Hepatocyte (in vitro differentiated cells): ENCODE measurements around the gene CHAMP1.

Experiments used
- EZH2 ChIP-seq: fragments of 200-600 bp; sonication (generic); IDR thresholded peaks from 2 replicates; pipeline ENCODE4 v1.6.1; 2016; ENCODE audit warnings: antibody characterized with exemption, mild to moderate bottlenecking, borderline replicate concordance
- EZH2phosphoT487 ChIP-seq: fragments of 200-600 bp; sonication (generic); IDR thresholded peaks from one replicate; pipeline ENCODE4 v1.6.1; 2018; ENCODE audit warnings: antibody characterized with exemption, mild to moderate bottlenecking, low read depth, moderate library complexity; ENCODE audit not compliant: unreplicated experiment, severe bottlenecking
- TF ChIP-seq, protein P1 (sequence below): fragments of 200-600 bp; sonication (generic); IDR thresholded peaks from 2 replicates; pipeline ENCODE4 v1.5.1; 2016; ENCODE audit warnings: antibody characterized with exemption, mild to moderate bottlenecking; ENCODE audit not compliant: poor library complexity

DNA sequence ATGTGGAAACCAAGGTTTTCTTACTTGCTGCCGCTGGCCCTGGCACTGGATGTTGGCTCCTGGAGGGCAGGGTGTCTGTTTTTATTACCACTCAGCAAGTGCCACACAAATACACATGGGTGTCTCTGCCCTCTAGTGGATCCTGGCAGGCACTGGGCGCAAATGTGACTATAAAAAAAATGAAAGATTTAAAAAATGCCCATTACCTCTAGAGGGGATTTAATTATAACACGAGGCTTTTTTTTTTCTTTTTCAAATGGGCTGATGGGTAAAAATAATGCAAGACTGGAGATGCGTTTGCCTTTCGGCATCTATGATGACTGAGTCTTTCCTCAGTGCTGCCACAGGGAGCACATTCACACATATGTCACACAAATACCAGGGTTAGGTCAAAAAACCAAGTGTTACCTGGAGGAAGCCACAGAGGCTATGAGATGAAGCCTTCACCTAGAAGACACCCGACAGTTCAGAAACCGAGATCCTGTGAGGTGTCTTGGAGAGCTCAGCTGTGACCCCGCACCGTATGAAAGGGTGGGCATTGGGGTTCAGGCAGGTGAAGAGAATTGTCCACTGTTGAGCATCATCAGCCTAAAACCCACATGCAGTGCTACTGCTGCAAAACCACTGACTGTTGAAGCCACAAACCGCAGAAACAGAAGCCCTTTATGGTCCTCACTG is 25.7 kb downstream of the CHAMP1 start:
- TF ChIP-seq, protein P1, sequence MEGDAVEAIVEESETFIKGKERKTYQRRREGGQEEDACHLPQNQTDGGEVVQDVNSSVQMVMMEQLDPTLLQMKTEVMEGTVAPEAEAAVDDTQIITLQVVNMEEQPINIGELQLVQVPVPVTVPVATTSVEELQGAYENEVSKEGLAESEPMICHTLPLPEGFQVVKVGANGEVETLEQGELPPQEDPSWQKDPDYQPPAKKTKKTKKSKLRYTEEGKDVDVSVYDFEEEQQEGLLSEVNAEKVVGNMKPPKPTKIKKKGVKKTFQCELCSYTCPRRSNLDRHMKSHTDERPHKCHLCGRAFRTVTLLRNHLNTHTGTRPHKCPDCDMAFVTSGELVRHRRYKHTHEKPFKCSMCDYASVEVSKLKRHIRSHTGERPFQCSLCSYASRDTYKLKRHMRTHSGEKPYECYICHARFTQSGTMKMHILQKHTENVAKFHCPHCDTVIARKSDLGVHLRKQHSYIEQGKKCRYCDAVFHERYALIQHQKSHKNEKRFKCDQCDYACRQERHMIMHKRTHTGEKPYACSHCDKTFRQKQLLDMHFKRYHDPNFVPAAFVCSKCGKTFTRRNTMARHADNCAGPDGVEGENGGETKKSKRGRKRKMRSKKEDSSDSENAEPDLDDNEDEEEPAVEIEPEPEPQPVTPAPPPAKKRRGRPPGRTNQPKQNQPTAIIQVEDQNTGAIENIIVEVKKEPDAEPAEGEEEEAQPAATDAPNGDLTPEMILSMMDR, result peak; percentile 55
- TF ChIP-seq EZH2, result no peak
- no peak for TF ChIP-seq EZH2phosphoT487
